Activated effector memory CD4-positive, alpha-beta T cell treated with Interleukin-2 at 50 U/mL for 16 hours (primary cell): Measurements from ENCODE around the gene NTM.
"Not testable (repeated sequence)": the region's sequence is repeated elsewhere in the genome, so short reads cannot be mapped to it uniquely, and the experiment has no call there.

ENCODE experiments used
- DNase-seq: peaks from one replicate; pipeline ENCODE4 v3.0.0-alpha.2; 2020

NTM gene

DNA sequence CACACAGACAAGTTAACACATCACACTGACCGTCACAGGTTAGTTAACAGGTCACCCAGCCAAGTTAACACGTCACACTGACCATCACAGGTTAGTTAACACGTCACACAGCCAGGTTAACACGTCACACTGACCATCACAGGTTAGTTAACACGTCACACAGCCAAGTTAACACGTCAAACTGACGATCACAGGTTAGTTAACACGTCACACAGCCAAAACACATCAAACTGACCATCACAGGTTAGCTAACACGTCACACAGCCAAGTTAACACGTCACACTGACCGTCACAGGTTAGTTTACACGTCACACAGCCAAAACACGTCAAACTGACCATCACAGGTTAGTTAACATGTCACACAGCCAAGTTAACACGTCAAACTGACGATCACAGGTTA is 699.2 kb downstream of the NTM start:
- DNase-seq: not testable (repeated sequence)

DNA sequence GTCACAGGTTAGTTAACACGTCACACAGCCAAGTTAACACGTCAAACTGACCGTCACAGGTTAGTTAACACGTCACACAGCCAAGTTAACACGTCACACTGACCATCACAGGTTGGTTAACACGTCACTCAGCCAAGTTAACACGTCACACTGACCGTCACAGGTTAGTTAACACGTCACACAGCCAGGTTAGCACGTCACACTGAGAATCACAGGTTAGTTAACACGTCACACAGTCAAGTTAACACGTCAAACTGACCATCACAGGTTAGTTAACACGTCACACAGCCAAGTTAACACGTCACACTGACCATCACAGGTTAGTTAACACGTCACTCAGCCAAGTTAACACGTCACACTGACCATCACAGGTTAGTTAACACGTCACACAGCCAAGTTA is 700.5 kb downstream of the NTM start:
- not testable (repeated sequence) for DNase-seq

GRCh38 chr11:132072044-132072857 is 701.8 kb downstream of the NTM start:
- DNase-seq: no peak

DNA sequence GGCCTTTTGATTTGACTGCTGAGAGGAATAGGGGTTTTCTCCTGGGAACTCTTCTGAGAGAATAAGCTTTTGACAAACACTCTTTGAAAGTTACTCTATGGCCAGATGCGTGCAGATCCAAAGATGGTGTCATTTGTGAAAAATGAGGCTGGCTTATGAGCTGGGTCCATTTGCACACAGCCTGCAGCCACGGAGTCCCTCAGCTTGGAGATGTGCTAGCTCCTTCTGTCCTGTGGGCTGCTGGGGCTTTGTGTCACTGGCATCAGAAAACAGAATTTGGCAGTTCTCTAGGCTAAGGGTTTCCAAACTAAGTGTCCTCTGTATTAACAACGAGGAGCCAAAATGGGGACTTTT is 702.4 kb downstream of the NTM start:
- DNase-seq: no peak

DNA sequence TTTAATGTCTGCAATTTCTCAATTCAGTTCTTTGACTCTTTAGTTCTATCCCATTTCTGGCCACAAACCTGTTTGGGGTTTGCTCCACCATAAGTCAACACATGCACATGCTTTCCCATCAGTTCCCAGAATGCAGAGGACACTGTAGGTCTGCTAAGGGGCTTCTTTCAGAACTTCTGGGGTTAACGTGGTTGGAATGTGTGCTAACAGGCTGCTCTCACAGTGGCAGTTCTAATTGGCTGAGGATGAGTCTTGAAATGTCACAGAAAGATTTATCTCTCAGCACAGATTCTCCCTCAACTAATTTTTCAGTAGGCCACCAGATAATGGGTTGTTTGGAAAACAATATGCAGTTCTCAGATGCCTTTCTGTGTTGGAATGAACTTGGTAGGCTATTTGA is 703.4 kb downstream of the NTM start:
- no peak for DNase-seq

DNA sequence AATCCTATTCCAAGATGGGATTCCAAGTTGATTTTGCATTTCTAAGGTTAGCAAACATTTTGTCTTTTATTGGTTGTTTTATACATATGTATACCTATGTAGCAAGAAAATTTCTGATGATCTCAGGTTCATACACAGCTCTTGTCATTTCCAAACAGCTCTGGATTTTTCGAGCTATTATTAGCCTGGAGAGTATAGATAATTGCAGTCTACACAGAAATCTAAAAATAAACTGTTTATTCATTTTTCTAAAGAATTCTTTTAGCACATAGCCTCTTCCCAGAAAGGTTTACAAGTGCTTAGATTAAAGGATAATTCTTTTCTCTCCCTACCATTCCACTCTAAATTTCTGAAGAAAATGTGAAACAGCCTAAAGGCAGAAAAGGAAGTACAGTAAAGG is 705.0 kb downstream of the NTM start:
- no peak for DNase-seq

DNA sequence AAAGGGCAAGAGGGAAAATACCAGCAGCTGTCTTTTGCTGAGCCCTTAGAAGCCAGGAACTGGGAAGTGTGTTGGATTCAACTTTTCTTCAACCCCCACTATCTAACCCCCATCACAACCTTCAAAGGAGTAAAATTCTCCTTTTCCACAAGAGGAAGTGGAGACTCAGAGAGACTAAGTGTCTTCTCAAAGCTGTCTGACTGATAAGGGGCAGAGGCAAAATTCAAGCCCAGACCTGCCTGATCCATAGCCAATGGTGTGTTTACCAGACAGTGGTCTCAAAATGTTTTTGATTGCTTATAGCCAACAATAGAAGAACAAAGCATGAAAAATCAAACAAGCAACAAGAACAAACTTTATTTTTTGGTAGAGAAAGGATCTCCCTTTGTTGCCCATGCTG is 707.0 kb downstream of the NTM start:
- no peak for DNase-seq

DNA sequence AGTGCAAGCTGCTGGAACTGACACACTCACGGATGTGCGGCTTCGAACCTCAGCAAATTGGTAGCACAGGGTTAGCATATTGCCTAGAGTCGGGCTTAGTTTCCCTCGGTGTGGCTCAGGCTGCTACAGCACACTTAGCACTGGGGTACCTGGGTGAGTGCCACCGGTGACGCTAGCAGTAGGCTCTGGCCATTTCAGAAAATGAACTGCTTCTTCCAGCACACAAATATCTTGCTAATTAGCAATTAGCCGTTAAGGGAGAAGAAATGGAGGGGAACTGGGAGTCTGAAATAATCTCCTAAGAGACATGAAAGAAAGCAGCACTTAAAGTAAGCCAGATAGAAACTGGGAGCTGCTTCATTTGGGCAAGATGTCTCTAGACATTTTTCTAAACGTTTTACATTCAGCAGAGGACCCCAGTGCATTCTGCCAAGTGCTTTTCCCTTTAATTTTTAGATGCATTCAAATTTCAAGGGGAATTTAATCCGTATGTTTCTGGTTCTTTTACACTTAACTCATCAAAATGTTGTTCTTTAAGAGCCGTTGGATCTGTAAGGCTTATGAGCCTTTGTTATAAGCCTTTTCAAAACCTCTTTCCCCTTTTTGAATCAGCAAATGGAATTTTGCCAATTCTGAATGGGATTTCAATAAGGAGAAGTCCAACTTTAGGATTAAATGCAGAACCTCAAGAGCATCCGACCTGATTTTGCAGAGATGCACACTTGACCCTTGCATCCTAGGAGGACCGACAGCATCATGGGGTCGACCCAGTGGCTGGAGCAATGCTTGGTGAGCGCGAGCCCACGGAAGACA is 708.1 kb downstream of the NTM start:
- DNase-seq: no peak

DNA sequence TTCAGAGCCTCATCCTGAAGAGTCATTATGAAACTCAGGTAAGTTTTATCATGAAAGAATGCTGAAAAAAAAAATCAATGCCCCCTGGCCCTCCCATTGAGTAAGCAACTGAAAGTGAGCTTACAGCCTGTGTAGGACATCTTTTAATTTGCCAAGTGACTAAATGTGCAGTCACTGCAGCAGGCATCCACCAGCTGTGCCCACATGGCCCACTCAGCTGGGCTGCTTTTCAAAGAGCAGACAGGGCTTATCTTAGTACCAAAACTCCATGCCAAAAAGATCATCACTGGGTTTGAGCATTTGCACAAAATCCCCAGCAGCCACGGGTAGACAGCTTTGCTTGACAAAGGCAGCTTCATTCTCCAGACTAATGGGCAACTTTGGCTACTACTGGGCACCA is 709.7 kb downstream of the NTM start:
- DNase-seq: no peak

- DNase-seq: no peak
Measured at GRCh38 chr11:132082566-132082965, 712.2 kb downstream of the NTM start.

DNA sequence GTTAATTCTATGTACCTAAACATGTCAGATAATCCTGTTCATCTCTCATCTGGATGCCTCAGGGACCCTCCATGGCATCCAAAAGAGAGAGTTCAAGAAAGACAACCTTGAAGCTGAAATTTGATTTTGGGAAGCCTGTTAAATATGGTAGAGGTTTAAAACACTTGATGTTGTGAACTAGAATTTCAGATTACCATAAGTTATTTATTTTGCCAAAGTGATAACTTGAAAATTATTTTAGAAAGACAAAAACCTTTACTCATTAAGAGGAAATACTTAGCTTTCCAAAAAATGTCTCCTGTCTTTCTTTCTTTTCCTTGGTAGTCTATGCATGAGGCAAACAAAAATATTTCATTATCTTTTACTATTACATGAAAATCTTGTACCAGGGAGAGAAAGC is 714.0 kb downstream of the NTM start:
- no peak for DNase-seq

- DNase-seq: no peak
Measured at GRCh38 chr11:132087148-132087547, 716.7 kb downstream of the NTM start.

DNA sequence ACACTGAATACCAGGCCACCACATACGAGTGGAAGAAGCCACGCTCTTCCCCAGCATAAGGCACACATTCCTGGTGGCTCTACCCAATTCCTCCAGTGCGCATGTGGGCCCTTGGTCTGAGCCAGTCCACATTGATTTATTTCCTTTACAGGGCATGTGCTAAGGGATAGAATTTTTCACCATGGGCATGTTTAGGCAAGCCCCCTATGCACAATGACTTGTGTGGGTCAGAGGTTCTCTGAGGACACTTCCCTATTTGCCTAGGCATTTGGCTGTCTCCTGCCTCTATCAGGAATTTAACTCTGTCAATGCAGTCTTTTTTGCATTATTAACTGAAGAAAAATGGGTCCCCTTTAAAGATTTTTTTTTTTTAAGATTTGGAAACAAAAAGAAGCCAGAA is 718.1 kb downstream of the NTM start:
- DNase-seq: no peak

- no peak for DNase-seq
Measured at GRCh38 chr11:132093536-132094259, 723.3 kb downstream of the NTM start.

- DNase-seq: no peak
Measured at GRCh38 chr11:132094598-132094997, 724.2 kb downstream of the NTM start.

DNA sequence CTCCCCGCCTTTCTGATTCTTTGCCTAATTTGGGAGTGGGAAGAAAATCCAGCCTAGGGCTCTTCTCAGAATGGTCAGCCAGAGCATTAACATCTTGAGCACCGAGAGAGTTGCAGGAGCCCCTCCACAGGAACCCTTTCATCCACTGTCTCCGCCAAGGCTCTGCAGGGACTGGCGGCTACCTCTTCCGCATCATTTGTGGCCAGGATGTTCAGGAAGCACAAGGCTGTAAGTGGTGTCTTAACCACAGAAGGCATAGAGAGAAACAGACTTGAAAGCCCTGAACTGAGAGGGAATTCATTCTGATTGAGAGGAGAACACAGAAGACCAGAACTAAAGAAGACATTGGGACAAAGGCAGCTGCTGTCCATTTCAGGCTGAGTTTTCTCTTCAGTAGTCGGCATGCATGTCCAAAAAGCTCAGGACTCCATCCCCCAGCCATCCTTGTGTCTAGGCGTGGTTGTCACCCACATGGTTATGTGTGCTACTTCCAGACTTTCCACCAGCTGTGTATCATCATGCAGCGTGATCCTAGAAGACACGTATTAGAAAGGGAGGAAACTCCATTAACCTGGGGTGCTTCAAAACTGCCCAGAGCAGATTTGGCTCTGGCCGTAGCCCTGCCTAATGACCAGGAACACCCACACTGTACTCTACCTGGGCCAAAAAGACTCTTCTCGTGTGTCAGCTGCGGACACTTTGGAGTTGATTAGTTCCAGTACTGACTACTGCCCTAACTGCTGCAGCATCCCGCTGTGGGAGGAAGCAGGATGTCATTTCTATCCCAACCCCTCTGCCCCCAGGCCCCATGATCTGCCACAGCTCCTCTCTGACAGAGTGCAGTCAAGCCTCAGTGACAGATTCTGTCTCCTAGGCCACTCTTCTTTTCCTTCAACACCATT is 725.1 kb downstream of the NTM start:
- DNase-seq: no peak

DNA sequence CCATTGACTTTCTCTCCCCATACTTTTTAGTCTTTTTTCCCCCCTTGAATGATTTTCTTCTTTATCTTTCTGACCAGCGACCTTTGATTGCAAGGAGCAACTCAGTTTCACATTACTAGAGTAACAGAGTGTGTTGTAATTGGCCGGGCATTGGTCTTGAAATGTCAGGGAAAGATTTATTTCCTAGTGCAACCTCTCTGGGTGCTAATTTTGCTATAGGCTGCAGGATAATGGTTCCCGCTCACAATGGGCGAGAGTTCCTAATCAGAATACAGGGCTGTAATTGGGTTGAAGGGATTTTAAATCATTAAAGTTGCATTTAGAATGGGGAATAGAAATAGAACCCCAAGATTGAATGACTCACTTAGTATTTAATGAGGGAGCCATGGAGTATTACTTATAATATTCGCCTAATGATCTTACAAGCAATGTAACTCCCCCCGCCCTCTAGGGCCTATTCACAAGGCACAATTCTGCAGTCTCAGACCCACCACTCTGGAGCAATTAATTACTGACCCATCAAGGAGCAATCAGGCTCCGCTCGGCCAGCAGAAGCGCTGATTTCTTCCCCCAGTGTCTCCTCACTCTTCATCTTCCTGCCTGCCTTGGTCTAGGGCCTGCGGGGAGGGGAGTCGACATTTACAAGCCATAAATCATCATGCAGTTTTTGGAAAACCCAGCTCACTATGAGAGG is 725.9 kb downstream of the NTM start:
- DNase-seq: no peak

DNA sequence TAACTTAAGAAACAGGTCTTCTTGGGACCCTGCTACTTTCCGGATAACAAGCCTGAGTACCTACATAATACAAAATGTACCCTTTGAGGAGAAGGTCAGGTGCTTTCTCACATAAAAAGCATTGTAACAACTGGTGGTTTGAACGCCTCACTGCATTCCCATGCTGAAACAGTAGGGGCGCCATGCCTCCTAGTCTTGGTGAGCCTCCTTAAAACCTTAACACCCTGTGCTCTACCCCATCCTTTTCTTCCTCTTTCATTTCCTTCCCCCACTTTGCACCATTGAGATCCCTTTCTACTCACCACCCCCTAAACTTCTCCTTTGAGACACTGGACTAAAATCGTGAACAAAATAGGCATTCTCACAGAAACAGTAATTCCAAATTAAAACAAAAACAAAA is 729.3 kb downstream of the NTM start:
- no peak for DNase-seq

GRCh38 chr11:132100583-132100982 is 730.2 kb downstream of the NTM start:
- no peak for DNase-seq

- DNase-seq: no peak
Measured at GRCh38 chr11:132101881-132102280, 731.5 kb downstream of the NTM start.

DNA sequence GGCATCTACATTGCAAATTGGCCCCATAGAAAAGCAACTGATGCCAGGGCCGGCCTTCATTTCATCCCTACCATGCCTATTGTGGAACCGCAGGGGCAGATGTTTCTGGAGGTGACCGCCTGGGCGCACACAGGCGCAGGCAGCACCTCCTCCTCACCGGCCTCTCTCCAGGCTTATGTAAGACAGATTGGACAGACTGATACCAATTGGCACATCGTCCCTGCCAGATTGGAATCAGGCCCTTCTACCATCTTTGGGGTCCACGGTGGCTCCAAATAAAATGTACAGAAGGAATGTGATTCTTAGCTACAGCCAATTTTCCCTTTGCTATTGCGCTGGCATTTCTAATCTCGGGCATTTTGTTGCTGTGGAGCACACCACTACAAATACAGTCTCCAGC is 732.6 kb downstream of the NTM start:
- DNase-seq: no peak
